ENCODE results near the gene ATP6V0E2.

GRCh38 chr7:149827089-149827981 lies 46.4 kb upstream of the ATP6V0E2 start:
- no peak for TF ChIP-seq CTCF (IDR thresholded peaks at IDR 0.05)
- TF ChIP-seq POLR2A (IDR thresholded peaks at IDR 0.05) = no peak
- TF ChIP-seq EP300 (IDR thresholded peaks at IDR 0.05; ENCODE audit: low read depth) = no peak

Data from transverse colon (tissue), 3 donors.